A549 (cell line): ENCODE data around the gene PTPRA.
"Not testable (repeated sequence)": the region's sequence is repeated elsewhere in the genome, so short reads cannot be mapped to it uniquely, and the experiment has no call there.

Experiments used
- CEBPB ChIP-seq, 2 experiments: fragments of >200 bp in 1 of 2; sonication (Bioruptor Twin) in 1 of 2; formaldehyde crosslinking in 1 of 2; IDR thresholded peaks; 2 replicates each; pipeline ENCODE4 v1.6.1; 2012 to 2016
- CHD2 ChIP-seq: fragments of 150-350 bp; IDR thresholded peaks from 2 replicates; pipeline ENCODE4 v1.6.1; 2014; ENCODE audit warnings: low read length; ENCODE audit not compliant: partially characterized antibody
- CTCF ChIP-seq: fragments of >200 bp; sonication (Bioruptor Twin); formaldehyde crosslinking; IDR thresholded peaks from 3 replicates; pipeline ENCODE4 v1.5.1; 2016
- EP300 ChIP-seq, 2 experiments: fragments of >200 bp; sonication (Bioruptor Twin); formaldehyde crosslinking; IDR thresholded peaks; 2 replicates in 1 of 2; 3 replicates in 1 of 2; pipeline ENCODE4 v1.6.1; 2016 to 2017
- HMGXB4 ChIP-seq: fragments of 250-450 bp; sonication (Bioruptor Pico); IDR thresholded peaks from 2 replicates; pipeline ENCODE4 v1.5.0; 2021; ENCODE audit warnings: mild to moderate bottlenecking, moderate library complexity, borderline replicate concordance
- MYC ChIP-seq: IDR thresholded peaks from 2 replicates; pipeline ENCODE4 v1.6.1; 2012; ENCODE audit warnings: mild to moderate bottlenecking, inconsistent platforms, low read length, improper control_type of control experiment, borderline replicate concordance
- NFE2L2 ChIP-seq: fragments of 150-350 bp; conservative IDR thresholded peaks from 2 replicates; pipeline ENCODE4 v1.6.1; 2014; ENCODE audit warnings: low read length
- POLR2A ChIP-seq: IDR thresholded peaks from 2 replicates; pipeline ENCODE4 v1.6.1; 2012; ENCODE audit warnings: mild to moderate bottlenecking, low read length
- RAD21 ChIP-seq, 2 experiments: fragments of >200 bp in 1 of 2; sonication (Bioruptor Twin) in 1 of 2; formaldehyde crosslinking in 1 of 2; IDR thresholded peaks in 1 of 2; conservative IDR thresholded peaks in 1 of 2; 2 replicates in 1 of 2; 3 replicates in 1 of 2; pipeline ENCODE4 v1.6.1; 2012 to 2018; ENCODE audit warnings: inconsistent platforms in 1 of 2
- USF2 ChIP-seq: fragments of 450-650 bp; IDR thresholded peaks from 2 replicates; pipeline ENCODE4 v1.6.1; 2014; ENCODE audit warnings: antibody characterized with exemption

- not testable (repeated sequence) for TF ChIP-seq CTCF; CEBPB (IDR thresholded peaks at IDR 0.05); USF2; EP300 (IDR thresholded peaks at IDR 0.05); MYC; POLR2A; NFE2L2; RAD21 (conservative IDR thresholded peaks at IDR 0.05 in 1 of 2, IDR thresholded peaks at IDR 0.05 in 1 of 2); HMGXB4 (CRISPR knock-in tag); CHD2
Observed at GRCh38 chr20:3064119-3064518, 190.8 kb downstream of the PTPRA start.
